ENCODE data around the gene ZNF146.
"Not testable (repeated sequence)": the region's sequence is repeated elsewhere in the genome, so short reads cannot be mapped to it uniquely, and the experiment has no call there.

Gene ZNF146

GRCh38 chr19:36236304-36236945 lies 21.5 kb downstream of the ZNF146 start:
- no peak for DNase-seq

GRCh38 chr19:36236946-36237310 lies 22.0 kb downstream of the ZNF146 start:
- no peak for DNase-seq

DNA sequence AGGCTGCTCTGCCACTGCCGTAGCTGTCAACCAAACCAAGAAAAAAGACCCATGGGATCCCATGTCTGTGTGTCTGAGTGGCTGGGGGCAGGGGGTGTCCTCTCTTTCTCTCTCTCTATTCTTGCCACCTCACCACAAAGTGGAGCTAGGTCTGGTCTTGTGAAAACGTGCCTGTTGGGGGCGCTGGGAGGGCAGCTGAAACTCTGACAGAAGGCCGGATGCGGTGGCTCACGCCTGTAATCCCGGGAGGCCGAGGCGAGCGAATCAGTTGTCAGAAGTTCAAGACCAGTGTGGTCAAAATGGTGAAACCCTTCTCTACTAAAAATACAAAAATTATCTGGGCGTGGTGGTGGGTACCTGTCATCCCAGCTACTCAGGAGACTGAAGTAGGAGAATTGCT lies 29.2 kb downstream of the ZNF146 start:
- DNase-seq = no peak

DNA sequence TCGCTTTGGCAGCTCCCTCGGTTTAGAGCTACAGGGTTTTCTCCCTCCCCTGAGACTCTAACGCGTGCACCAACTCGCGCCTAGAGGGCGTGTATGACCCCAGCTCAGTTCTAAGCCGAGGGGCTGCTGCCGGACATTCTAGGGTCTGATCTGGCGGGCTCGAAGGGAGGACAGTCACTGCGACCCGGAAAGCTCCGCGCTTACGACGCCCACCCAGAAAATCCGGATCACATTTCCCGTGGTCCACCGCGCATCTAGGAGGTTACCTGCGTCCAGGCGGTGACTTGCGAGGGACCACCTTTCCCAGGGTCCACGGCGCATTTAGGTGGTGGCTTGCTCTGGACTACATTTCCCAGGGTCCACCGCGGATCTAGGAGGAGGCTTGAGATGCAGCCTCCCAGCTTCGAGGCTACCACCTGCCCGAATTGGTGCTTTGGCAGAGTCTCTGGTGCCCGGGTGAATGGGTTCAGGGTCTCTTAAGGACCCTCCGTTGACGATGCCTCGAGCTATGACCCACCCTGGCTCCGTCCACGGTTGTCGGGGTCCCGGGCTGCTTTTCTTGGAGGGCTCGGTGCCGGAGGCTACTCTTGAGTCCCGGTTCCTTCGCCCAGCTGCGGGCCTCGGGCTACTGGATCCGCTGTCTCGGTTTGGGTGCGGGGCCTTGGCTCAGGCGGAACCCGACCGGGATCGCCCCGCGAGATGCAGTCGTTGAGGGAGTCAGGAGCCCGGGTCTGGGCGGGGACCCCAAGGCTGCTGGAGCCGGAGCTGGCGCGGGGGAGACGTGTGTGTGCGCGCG lies 30.5 kb downstream of the ZNF146 start:
- no peak for DNase-seq

DNA sequence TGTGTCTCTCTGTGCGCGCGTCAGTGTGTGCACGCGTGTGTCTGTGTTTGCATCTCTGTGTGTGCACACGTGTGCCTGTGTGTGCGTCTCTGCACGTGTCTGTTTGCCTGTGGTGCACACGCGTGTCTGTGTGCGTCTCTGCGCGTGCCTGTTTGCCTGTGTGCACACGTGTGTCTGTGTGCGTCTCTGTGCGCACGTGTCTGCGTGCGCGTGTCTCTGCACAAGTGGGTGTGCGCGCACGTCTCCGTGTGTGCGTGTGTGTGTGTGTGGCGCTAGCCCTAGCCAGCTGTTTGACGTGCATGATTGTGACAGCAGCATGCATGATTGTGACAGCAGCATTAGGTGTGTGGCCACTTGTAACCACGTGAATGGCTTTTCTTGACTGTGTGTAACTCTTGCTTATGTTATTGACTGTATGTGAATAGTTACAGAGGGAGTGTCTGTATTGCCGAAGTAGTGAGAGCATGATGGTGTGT lies 31.1 kb downstream of the ZNF146 start:
- DNase-seq = no peak

DNA sequence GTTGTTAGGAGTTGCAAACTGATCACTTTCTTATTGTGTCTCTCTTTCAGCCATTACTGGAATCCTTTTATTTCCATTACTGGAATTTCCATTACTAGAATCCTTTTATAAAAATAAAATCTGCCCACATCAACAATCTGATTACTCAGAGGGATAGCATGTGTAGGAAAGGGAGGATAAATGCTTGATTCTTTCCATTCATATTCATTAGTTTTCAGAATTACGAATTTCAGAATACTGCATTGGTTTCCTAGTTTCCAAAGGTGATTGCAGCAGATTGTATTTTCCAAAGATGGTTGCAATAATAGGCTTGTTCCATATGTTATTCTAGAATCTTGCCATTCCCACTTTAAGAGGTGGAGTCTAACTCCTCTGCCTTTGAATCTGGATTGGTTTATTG lies 37.1 kb downstream of the ZNF146 start:
- no peak for DNase-seq

DNA sequence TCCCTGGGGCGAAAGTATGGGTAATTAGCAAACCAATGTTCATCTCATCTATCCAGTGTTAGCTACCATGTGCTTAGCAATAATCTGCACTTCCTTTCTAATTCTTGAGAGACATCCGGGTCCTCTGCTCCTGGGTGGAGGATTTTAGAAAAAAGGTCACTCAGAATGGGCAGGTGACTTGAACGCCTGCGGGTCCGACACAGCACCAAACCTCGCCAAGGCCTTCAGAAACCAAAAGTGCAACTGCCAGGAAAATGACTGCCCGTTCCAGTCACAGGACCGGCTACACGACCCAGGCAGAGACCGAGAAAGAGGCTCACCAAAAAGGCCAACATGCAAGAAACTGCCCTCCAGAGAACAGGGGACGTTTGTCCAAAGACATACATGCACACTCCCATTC lies 39.9 kb downstream of the ZNF146 start:
- no peak for DNase-seq

DNA sequence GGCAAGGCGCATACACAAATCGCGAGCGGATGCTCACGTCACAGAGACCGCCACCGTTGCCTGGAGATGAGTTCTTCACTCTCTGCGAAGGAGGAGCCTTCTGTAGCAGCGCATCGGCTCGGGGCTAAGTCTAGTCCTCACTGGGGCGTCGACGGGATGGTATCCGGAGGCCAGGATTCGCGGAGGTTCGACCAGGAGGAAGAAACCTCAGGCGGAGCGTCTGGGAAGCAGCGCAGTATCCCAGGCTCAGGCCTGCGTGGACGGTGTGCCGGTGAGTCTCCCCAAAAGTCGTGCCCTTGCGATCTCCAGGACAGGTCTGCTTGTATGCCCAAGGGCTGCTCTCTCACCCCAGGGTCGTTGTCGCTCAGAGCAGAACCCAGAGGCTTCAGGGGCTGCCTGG lies 40.4 kb downstream of the ZNF146 start:
- no peak for DNase-seq

DNA sequence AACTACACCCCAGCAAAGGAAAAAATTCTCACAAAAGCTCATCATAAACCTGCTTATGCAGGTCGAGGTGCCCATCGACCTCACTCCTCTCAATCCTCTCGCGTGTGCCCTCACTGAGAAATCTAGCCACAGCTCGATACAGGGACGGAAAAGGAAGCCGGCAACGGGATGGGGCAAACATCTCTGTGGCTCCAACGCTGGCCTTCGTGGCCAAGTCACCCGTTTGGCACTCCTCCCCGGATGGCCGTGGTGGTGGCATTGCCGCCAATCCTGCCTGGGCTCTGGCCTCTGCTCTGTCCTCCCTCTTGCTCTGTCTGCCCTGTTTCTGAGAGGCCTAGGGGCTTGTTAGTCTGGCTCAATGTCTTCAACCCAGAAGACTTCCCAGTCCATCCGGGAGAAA lies 41.2 kb downstream of the ZNF146 start:
- no peak for DNase-seq

GRCh38 chr19:36256853-36257519 lies 42.1 kb downstream of the ZNF146 start:
- DNase-seq = no peak

DNA sequence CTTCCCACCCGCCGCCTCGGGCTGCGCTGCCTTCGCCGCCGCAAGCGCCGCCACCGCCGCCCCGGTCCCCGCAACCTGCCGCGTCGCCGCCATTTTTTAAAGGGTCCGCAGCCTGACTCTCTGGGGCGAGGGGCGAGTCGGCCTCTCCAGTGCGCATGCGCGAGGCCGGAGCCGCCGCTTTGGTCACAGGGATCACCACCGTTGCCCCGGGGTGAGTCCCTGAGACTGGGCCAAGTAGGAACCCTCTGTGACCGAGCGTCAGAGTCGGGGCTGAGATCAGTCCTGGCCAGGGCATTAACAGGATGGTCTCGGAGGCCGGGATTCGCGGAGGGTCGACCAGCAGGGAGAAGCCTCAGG lies 42.6 kb downstream of the ZNF146 start:
- no peak for DNase-seq

GRCh38 chr19:36258028-36258875 lies 43.3 kb downstream of the ZNF146 start:
- no peak for DNase-seq

DNA sequence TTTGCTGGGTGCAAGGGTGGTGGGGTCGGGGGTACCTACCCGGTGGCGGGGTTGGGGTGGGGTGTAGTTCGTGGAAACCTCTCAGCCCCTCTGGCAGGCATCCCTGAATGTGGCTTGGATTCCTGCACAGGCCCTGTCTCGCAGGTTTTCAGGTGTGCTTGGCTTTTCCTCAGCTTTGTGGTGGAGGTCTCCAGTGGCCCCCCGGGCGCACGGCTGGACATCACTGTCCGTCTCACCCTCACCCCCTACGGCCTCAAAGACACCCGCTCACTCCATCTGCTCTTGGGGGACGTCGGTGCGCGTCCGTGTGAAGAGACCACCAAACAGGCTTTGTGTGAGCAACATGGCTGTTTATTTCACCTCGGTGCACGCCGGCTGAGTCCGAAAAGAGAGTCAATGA lies 44.3 kb downstream of the ZNF146 start:
- no peak for DNase-seq

DNA sequence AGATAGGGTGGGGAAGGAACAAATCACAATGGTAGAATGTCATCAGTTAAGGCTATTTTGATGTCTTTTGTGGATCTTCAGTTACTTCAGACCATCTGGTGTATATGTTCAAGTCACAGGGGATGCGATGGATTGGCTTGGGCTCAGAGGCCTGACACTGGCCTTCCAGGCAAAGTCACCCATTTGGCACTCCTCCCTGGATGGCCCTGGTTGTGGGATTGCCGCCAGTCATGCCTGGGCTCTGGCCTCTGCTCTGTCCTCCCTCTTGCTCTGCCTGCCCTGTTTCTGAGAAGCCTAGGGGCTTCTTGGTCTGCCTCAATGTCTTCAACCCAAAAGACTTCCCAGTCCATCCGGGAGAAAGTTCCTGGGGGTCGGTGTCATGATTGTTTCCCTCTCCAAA lies 50.2 kb downstream of the ZNF146 start:
- no peak for DNase-seq

GRCh38 chr19:36265856-36266374 lies 51.0 kb downstream of the ZNF146 start:
- DNase-seq = no peak

- DNase-seq = no peak
Measured at GRCh38 chr19:36266375-36266961, 51.6 kb downstream of the ZNF146 start.

GRCh38 chr19:36267061-36267845 lies 52.3 kb downstream of the ZNF146 start:
- no peak for DNase-seq

DNA sequence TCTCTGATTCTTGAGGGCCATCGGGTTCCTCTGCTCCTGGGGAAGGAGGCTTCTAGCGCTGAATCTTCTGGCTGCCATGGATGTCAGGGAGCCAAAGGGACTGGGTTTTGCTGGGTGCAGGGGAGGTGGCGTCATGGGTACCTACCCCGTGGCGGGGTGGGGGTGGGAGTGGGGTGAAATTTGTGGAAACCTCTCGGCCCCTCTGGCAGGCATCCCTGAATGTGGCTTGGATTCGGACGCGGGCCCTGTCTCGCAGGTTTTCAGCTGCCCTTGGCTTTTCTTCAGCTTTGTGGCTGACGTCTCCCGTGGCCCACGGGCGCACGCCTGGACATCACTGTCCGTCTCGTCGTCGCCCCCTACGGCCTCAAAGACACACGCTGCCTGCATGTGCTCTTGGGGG lies 53.2 kb downstream of the ZNF146 start:
- DNase-seq = not testable (repeated sequence)

- not testable (repeated sequence) for DNase-seq
Measured at GRCh38 chr19:36268591-36268990, 53.7 kb downstream of the ZNF146 start.

DNA sequence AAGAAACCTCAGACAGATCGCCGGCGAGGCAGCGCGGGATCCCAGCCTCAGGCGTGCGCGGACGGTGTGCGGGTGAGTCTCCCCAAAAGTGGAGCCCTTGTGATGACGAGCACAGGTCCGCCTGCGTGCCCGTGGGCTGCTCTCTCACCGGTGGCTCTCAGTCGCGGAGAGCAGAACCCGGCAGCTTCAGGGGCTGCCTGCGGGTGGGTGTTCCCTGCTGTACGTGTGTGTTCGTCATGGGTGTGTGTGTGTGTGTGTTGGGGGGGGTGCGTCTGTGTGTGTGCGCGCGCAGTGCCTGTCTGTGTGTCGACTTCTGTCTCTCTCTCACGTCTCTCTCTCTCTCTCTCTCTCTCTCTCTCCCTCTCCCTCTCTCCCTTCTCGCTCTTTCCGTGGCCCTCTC lies 54.4 kb downstream of the ZNF146 start:
- DNase-seq = not testable (repeated sequence)
